NOMO-1 treated with dmso at 0.1 percent for 144 hours (cell line): Measurements from ENCODE around the gene YTHDF1.

Source experiments
- DNase-seq: peaks from one replicate; lab custom pipeline; 2025; ENCODE audit not compliant: unreplicated experiment; lab: John Stamatoyannopoulos, UW

Gene YTHDF1

GRCh38 chr20:63186528-63187316 is 29.2 kb downstream of the YTHDF1 start:
- DNase-seq, result no peak

- no peak for DNase-seq
Observed at GRCh38 chr20:63186084-63186483, 29.8 kb downstream of the YTHDF1 start.

GRCh38 chr20:63185215-63185796 is 30.6 kb downstream of the YTHDF1 start:
- no peak for DNase-seq

DNA sequence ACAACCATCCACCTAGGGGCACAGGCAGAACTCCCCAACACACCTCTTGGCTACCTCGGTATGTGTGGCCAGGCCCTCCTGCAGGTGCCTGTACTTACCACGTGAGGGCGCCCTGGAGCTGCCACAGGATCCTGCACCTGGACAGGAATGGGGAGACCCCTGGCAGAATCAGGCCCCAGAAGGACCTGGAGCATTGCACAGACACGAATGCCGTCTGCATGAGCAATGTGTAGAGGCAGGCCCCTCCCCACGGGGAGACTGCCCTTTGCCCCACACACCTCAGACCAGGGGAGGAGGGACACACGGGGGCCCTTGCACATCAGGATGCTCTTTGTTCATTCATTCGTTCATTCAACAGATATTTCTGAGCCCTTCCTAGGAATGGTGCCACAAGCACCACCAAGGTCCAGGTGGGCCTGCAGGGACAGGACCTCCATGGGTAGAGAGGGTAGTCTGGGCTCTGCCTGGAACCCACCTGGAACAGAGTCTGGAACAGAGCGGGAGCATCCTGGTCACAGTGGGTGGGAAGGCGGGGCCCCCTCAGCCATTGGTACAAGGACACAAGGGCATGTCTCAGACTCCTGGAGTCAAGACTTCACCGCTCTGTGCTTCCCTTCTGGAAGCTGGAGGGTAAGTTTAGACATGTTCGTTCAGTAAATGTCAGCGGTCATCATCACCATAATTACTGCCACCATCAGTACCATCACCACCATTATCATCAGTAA is 32.3 kb downstream of the YTHDF1 start:
- no peak for DNase-seq

- DNase-seq, result no peak
Observed at GRCh38 chr20:63182946-63183415, 33.0 kb downstream of the YTHDF1 start.

GRCh38 chr20:63182425-63182824 is 33.5 kb downstream of the YTHDF1 start:
- no peak for DNase-seq

DNA sequence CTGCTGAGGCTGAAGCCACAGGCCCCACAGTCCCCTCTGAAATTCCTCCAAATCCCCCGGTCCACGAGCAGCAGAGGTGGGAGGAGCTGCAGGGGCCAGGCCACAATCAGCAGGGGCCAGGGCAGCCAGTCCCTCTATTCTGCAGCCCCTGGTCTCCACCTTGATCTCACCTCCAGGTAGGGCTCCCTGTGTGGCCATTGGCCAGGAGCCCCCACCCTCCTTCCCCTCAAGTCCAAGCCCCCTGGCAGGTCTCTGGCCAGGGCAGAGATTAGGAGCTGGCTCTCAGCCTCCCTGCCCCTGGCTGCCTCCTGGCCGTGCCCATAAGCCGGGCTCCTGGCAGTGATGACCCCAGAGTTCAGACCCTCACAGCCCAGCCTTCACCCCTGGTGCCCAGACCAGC is 34.7 kb downstream of the YTHDF1 start:
- DNase-seq, result no peak

DNA sequence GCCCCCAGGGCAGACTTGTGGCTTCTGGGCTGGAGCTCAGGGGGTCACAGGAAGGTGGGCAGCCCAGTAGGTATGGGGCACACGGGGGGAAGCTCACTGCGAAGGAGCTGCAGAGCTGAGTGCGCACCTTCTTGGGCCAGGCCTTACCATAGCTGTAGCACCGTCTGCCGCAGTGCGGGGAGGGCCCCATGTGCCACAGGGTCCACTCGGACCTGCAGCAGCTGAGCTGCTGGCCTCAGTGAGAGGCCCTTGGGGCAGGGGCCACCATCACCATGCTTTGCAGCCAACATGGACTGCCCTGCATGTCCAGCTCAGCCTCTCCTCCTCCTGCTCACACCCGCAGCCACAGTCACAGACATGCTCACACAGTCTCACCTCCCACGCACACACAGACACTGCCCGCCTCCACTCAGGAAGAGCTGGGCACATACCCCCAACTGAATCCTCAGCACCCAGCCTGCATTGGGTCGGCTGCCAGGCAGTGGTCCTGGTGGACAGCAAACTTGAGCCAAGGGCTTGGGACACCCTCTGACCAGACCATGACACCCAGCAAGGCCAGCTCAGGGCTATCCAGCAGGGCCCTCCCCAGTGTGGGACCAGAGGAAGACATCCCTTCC is 35.3 kb downstream of the YTHDF1 start:
- DNase-seq, result no peak

GRCh38 chr20:63179687-63180568 is 36.0 kb downstream of the YTHDF1 start:
- no peak for DNase-seq

DNA sequence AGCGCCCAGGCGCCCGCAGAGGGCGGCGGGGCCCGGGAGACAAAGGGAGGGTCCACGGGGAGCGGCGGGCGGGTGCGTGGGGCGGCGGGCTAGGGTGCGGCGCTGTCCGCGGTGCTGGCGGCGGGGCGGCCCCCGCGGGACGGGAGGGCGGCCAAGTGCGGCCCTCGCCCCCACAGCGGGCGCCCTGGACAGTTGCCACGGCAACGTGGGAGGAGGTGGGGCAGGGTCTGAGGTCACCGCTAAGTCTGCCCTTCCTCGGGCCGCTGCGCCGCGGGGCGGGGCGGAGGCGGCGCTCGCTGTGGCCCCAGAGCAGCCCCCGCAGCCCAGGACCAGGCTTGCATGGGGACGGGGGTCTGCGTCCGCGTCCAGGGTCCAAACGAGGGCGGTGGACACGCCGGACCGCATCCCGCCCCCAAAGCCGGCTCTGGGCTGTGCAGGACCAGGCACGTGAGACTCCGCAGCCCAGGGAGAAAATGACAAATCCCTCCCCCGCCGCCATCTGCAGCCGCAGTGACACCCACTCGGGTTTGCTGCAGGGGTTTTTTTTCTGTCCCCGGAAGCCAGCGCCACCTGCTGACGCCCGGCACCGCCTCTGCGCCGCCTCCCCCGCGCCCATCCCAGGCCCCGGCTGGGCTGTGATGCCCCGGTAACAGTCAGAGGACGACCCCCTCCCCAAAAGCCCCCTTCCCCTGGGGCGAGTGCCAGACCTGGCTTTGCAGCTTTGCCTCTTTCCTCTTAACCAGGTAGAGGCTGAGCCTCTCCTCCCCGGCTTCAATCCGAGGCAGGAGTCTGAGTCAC is 36.8 kb downstream of the YTHDF1 start:
- no peak for DNase-seq

DNA sequence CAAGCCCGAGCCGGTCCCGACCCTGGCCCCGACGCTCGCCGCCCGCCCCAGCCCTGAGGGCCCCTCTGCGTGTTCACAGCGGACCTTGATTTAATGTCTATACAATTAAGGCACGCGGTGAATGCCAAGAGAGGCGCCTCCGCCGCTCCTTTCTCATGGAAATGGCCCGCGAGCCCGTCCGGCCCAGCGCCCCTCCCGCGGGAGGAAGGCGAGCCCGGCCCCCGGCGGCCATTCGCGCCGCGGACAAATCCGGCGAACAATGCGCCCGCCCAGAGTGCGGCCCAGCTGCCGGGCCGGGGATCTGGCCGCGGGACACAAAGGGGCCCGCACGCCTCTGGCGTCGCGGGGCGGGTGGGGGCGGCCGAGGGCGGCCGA is 37.5 kb downstream of the YTHDF1 start:
- no peak for DNase-seq

DNA sequence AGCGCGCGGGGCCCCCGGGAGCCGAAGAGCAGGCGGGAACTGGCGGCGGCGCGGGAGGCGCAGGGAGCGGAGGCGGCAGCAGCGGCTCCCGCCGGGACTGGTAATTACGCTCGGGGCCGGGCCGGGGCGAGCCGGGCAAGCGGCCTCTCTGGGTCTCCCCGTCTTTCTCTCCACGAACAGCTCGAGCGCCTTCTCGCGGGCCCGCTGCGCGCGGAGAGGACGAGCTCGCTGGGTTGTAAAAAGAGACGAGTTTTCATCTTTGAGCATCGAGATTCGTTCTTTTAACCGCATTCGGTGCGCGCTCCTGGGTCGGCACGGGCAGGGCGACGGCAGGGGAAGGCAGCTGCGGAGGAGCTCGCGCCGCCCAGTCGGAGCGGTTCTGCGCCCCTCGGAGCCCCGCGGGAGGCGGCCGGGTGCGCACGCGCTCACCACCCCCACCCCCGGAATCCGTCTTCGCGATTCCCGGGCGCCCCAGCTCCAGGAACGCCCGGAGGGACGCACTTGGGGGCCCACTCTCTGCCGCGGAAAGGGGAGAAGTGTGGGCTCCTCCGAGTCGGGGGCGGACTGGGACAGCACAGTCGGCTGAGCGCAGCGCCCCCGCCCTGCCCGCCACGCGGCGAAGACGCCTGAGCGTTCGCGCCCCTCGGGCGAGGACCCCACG is 38.0 kb downstream of the YTHDF1 start:
- no peak for DNase-seq

DNA sequence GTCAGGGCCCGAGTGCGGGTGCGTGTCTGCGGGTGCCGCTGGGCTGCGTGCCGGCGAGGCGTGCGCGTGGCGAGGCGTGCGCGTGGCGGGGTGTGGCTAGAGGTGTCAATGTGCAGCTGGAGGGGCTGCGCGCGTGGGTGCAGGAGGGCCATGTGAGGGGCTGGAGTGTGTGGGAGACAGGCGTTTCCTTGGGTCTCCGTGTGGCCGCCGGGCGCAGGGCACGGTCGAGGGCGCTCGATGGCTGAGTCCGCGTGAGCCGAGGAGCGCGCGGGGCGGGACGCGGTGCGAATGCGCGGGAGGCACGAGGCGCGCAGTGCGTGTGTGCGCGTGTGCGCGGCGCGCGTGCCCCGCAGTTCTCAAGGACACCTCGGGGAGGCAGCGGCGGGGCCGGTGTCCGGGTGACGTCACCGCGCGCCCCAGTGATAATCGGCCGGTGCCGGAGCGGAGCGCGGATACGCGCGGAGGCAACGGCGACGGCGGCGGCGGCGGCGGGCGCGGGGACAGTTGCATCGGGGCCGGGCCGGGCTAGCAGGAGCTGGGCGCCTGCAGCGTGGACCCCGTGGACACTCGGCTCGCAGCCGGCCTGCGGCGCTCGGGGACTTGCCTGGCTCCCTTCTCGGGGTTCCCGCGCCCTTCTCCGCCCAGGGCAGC is 38.7 kb downstream of the YTHDF1 start:
- no peak for DNase-seq

DNA sequence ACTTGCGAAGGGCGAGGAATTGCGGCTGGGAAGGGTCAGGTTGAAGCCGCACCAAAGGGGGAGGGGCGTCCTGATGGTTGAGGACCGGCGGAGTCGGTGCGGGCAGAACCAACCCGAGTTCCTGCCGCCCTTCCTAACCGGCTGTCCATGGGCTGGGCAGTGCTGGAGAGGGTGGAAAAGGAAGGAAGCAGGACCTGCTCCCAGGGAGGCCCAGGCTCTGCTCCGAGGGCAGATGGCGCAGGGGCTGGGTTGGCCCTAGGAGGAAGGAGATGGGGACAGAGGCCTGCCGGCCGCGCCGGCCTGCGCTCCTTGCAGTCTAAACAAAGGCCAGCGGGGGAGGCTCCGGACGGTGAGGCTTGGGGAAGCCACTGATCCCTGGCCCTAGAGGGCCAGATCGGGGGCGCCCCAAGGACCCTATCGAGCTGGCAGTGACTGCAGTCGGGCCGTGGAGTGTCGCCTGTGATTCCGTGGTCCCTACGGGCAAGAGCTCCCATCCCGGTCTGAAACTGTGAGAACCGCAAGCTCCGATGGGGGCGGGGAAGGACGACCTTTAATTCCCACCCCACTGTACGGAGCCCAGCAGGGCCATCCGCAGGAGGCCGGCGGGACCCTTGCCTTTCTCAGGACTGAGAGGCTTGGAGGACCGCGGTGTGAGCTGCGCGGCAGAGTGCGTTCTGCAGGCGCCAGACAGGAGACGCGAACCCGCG is 39.4 kb downstream of the YTHDF1 start:
- DNase-seq, result no peak

GRCh38 chr20:63176034-63176426 is 39.9 kb downstream of the YTHDF1 start:
- no peak for DNase-seq

GRCh38 chr20:63175038-63175895 is 40.7 kb downstream of the YTHDF1 start:
- no peak for DNase-seq

DNA sequence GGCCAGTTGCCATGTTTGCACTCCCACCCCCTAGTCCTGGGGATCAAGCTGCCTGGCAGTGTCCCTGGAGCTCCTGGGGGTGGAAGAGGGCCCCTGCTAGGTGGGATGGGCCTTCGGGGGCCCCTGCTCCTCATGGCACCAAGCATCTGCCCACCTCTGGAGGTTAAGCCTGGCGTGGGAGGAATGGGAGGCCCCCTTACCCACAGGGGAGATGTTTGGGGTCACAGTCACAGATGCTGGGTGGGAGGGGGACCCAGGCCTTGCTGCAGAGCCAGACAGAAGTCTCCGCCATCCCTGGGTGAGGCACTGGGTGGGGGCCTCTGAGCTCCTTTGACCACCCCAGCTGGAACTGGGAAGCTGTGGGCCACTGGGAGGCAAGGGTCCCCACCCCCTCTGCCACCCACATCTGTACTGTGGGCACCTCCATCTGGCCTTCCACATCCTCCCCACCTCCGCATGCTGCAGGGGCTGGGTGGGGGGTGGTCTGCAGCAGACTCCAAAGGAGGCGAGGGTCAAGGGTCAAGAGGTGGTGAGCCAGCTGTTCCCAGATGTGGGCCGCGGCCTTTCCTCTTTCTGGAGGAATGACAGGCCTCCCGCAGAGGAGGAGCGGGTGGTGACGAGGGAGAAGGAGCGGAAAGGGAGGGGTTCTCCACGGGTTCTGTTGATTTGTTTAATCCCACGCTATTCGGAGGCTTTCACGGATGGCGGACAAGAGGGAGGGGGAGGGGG is 41.5 kb downstream of the YTHDF1 start:
- DNase-seq, result no peak
